HCT116 (cell line): ENCODE measurements around the gene IFIT3. TPM values are rescaled to one million over a fixed set of nuclear protein-coding genes. Genes with fewer than 3 reads are reported as not detected.

ENCODE experiments used
- ATAC-seq: fragments of 200-7000 bp; cut with Tn5 transposase; 2 replicates; pipeline ENCODE4 v1.9.1; 2020; ENCODE audit warnings: mild to moderate bottlenecking, moderate library complexity
- BruUV-seq: library from RNA; stranded (reverse); fragments of 400-500 nt; replicated peaks from 2 replicates; lab custom pipeline; 2021; lab: Mats Ljungman, UMichigan
- CTCF ChIA-PET: fragments of 300-600 bp; sonication (Branson Sonifier 250); formaldehyde crosslinking; loops from one replicate; lab custom pipeline; 2021; ENCODE audit warnings: antibody characterized with exemption; lab: Charles Lee
- POLR2A ChIA-PET: fragments of 300-600, 350-600 bp; sonication (Branson Sonifier 250); formaldehyde crosslinking; loops from one replicate; lab custom pipeline; 2021; ENCODE audit warnings: antibody characterized with exemption; lab: Charles Lee
- RAD21 ChIA-PET, 2 experiments: fragments of 300-600 bp; sonication (Branson Sonifier 250); formaldehyde crosslinking; loops; one replicate each; lab custom pipeline; 2023; ENCODE audit warnings: low total read pairs in 2 of 2; ENCODE audit not compliant: uncharacterized antibody in 2 of 2, unreplicated experiment in 2 of 2, low non-redundant PET in 1 of 2; lab: Charles Lee
- DNase-seq: peaks from one replicate; pipeline ENCODE4 v3.0.0-alpha.2; 2010; ENCODE audit warnings: low read depth, low spot score
- H2AFZ ChIP-seq: fragments of 200-600 bp; shearing (Covaris generic), sonication (generic); 2 replicates; pipeline ENCODE4 v1.6.1; 2017; ENCODE audit warnings: low read depth, mixed run types, mixed read lengths, antibody characterized with exemption, low read length; ENCODE audit not compliant: poor library complexity, severe bottlenecking
- H3K27ac ChIP-seq: 2 replicates; pipeline ENCODE4 v1.5.1; 2012; ENCODE audit warnings: low read depth, low read length
- H3K27me3 ChIP-seq: fragments of 200-600 bp; sonication (generic); 2 replicates; pipeline ENCODE4 v1.6.1; 2016; ENCODE audit warnings: mixed run types, low read length, mixed read lengths; ENCODE audit not compliant: insufficient read depth
- H3K36me3 ChIP-seq, 2 experiments: fragments of 200-500 bp in 1 of 2; fragments of 200-600 bp in 1 of 2; sonication (Bioruptor generic) in 1 of 2; sonication (generic) in 1 of 2; 2 replicates each; pipeline versions ENCODE4 v1.5.1 to v1.6.1; 2014 to 2016; ENCODE audit warnings: low read length in 2 of 2, inconsistent platforms in 1 of 2, mixed read lengths in 1 of 2, mixed run types in 1 of 2; ENCODE audit not compliant: insufficient read depth in 2 of 2, control insufficient read depth in 1 of 2
- H3K4me1 ChIP-seq, 2 experiments: fragments of 200-600 bp in 1 of 2; sonication (generic) in 1 of 2; 2 replicates each; pipeline versions ENCODE4 v1.5.1 to v1.6.1; 2012 to 2017; ENCODE audit warnings: low read length in 2 of 2, inconsistent platforms in 1 of 2, mild to moderate bottlenecking in 1 of 2, mixed read lengths in 1 of 2, mixed run types in 1 of 2, moderate library complexity in 1 of 2; ENCODE audit not compliant: insufficient read depth in 2 of 2, control insufficient read depth in 1 of 2
- H3K4me2 ChIP-seq: fragments of 200-600 bp; sonication (generic); 2 replicates; pipeline ENCODE4 v1.6.1; 2017; ENCODE audit warnings: mixed run types, low read length, mixed read lengths
- H3K4me3 ChIP-seq, 2 experiments: fragments of 200-600 bp in 1 of 2; sonication (generic) in 1 of 2; replicated peaks in 1 of 2; 2 replicates each; pipeline ENCODE4 v1.5.1; 2011 to 2016; ENCODE audit warnings: low read length in 2 of 2, control low read depth in 1 of 2, low read depth in 1 of 2, mild to moderate bottlenecking in 1 of 2, mixed read lengths in 1 of 2, mixed run types in 1 of 2
- H3K79me2 ChIP-seq: fragments of 200-600 bp; sonication (generic); 2 replicates; pipeline ENCODE4 v1.6.1; 2017; ENCODE audit warnings: mild to moderate bottlenecking, mixed run types, low read length, moderate library complexity, mixed read lengths; ENCODE audit not compliant: insufficient read depth
- H3K9ac ChIP-seq: fragments of 200-600 bp; sonication (generic); 2 replicates; pipeline ENCODE4 v1.6.1; 2016; ENCODE audit warnings: low read length, mixed read lengths
- H3K9me2 ChIP-seq: fragments of 200-600 bp; sonication (generic), shearing (Covaris generic); 2 replicates; pipeline ENCODE4 v1.6.1; 2017; ENCODE audit warnings: mixed run types, mild to moderate bottlenecking, moderate library complexity; ENCODE audit not compliant: insufficient read depth
- H3K9me3 ChIP-seq, 2 experiments: fragments of 200-500 bp in 1 of 2; fragments of 200-600 bp in 1 of 2; sonication (Bioruptor generic) in 1 of 2; sonication (generic) in 1 of 2; 2 replicates each; pipeline ENCODE4 v1.6.1; 2014 to 2017; ENCODE audit warnings: low read length in 2 of 2, mixed read lengths in 2 of 2, inconsistent platforms in 1 of 2, low read depth in 1 of 2, mild to moderate bottlenecking in 1 of 2, mixed run types in 1 of 2, moderate library complexity in 1 of 2; ENCODE audit not compliant: control insufficient read depth in 1 of 2, insufficient read depth in 1 of 2
- H4K20me1 ChIP-seq: fragments of 200-600 bp; sonication (generic), shearing (Covaris generic); 2 replicates; pipeline ENCODE4 v1.6.1; 2017; ENCODE audit warnings: mixed run types, mild to moderate bottlenecking, moderate library complexity; ENCODE audit not compliant: insufficient read depth
- CBX3 ChIP-seq: IDR thresholded peaks from 2 replicates; pipeline ENCODE4 v1.6.1; 2012; ENCODE audit warnings: low read depth
- EGR1 ChIP-seq: IDR thresholded peaks from 2 replicates; pipeline ENCODE4 v1.6.1; 2012; ENCODE audit warnings: low read depth
- EZH2 ChIP-seq: fragments of 200-600 bp; sonication (generic); IDR thresholded peaks from 2 replicates; pipeline ENCODE4 v1.6.1; 2017; ENCODE audit warnings: antibody characterized with exemption, mixed run types
- JUND ChIP-seq: IDR thresholded peaks from 2 replicates; pipeline ENCODE4 v1.6.1; 2012
- SIN3A ChIP-seq: IDR thresholded peaks from 2 replicates; pipeline ENCODE4 v1.6.1; 2012; ENCODE audit warnings: low read depth
- SRF ChIP-seq: IDR thresholded peaks from 2 replicates; pipeline ENCODE4 v1.6.1; 2012; ENCODE audit warnings: low read depth
- YY1 ChIP-seq: IDR thresholded peaks from 2 replicates; pipeline ENCODE4 v1.6.1; 2011; ENCODE audit warnings: low read length, low read depth, moderate library complexity, mild to moderate bottlenecking; ENCODE audit not compliant: insufficient replicate concordance; ENCODE audit errors: extremely low read depth
- ZBTB33 ChIP-seq: IDR thresholded peaks from 2 replicates; pipeline ENCODE4 v1.6.1; 2011; ENCODE audit warnings: mild to moderate bottlenecking, low read length, moderate library complexity; ENCODE audit not compliant: insufficient replicate concordance; ENCODE audit errors: extremely low read depth
- ZFX ChIP-seq: fragments of 450-650 bp; IDR thresholded peaks from 2 replicates; pipeline ENCODE4 v1.6.1; 2017
- intact Hi-C: fragments of 100-400 bp; cut with micrococcal nuclease; formaldehyde crosslinking; loops from 2 replicates; pipeline ENCODE4 v1.10.0; 2022
- total RNA-seq: library from RNA; stranded (reverse); gene quantifications from one replicate; pipeline ENCODE4 v1.2.1, GENCODE V29; 2021; ENCODE audit not compliant: unreplicated experiment

Gene IFIT3
- total RNA-seq, 1 experiment from 2014 or later = 1.1 TPM

- H2AFZ ChIP-seq = no peak overlapping the region
- no peak overlapping the region for H3K4me3 ChIP-seq
- H3K9me3 ChIP-seq = no peaks in the 10 kb centered on the region
- H4K20me1 ChIP-seq = no peaks in the 10 kb centered on the region
- no peak for DNase-seq
- H3K36me3 ChIP-seq = no peaks in the 10 kb centered on the region
- no peak overlapping the region for H3K27ac ChIP-seq
- ChIA-PET RAD21 (no interaction called here), POLR2A (no interaction called here), CTCF (no interaction called here)
- no peak for ATAC-seq
- intact Hi-C loops = no loop called here
- H3K9ac ChIP-seq = no peak overlapping the region
- H3K4me2 ChIP-seq = no peak overlapping the region
- H3K79me2 ChIP-seq = no peaks in the 10 kb centered on the region
- no TSS peak for BruUV-seq
- no peaks in the 10 kb centered on the region for H3K27me3 ChIP-seq
- TF ChIP-seq ZBTB33 (no peak), EGR1 (no peak), YY1 (no peak)
- peaks cover 0 to 17% of the 10 kb centered on the region in 2 experiments; a peak in 2 of 4 replicates for H3K4me1 ChIP-seq
- no peaks in the 10 kb centered on the region for H3K9me2 ChIP-seq
Measured at GRCh38 chr10:89304446-89304845, 23.4 kb upstream of the IFIT3 start.

GRCh38 chr10:89304925-89305324 is 22.9 kb upstream of the IFIT3 start:
- Histone ChIP-seq H3K9me3 (no peaks in the 10 kb centered on the region), H3K4me3 (no peak overlapping the region), H3K27me3 (no peaks in the 10 kb centered on the region), H3K36me3 (no peaks in the 10 kb centered on the region), H4K20me1 (no peaks in the 10 kb centered on the region), H3K9ac (no peak overlapping the region), H3K4me2 (no peak overlapping the region), H3K9me2 (no peaks in the 10 kb centered on the region), H3K79me2 (no peaks in the 10 kb centered on the region), H2AFZ (no peak overlapping the region), H3K4me1 (peaks cover 0 to 17% of the 10 kb centered on the region in 2 experiments; a peak in 2 of 4 replicates), H3K27ac (no peak overlapping the region)
- intact Hi-C loops = no loop called here
- ChIA-PET RAD21 (no interaction called here), CTCF (no interaction called here), POLR2A (no interaction called here)
- ATAC-seq (no peak), DNase-seq (no peak)
- TF ChIP-seq ZFX (no peak), SIN3A (no peak), EZH2 (no peak), SRF (no peak), ZBTB33 (no peak), CBX3 (no peak), JUND (no peak)
- no TSS peak for BruUV-seq
